SK-N-SH (cell line): Measurements from ENCODE around the gene CAPN10. TPM values are rescaled to one million over a fixed set of nuclear protein-coding genes. Genes with fewer than 3 reads are reported as not detected.
A peak's percentile ranks its signal among the peaks of the same experiment; 100 is the strongest.

Experiments used
- CTCF ChIA-PET: fragments of 300-600, 350-600 bp; formaldehyde crosslinking; extraction: SDS; loops from one replicate; lab custom pipeline; 2021; lab: Yijun Ruan, JAX
- POLR2A ChIA-PET: fragments of 350-600 bp; sonication (Branson Sonifier 250); formaldehyde crosslinking; extraction: SDS; loops from one replicate; lab custom pipeline; 2020; ENCODE audit warnings: antibody characterized with exemption, inconsistent platforms; lab: Yijun Ruan, JAX
- DNase-seq: peaks from one replicate; pipeline ENCODE4 v3.0.0; 2012
- H2AFZ ChIP-seq: fragments of 200-600 bp; sonication (generic); 2 replicates; pipeline ENCODE4 v1.8.1; 2016; ENCODE audit warnings: antibody characterized with exemption, mild to moderate bottlenecking, low read depth
- H3F3A ChIP-seq: fragments of 200-600 bp; sonication (generic); replicated peaks from 2 replicates; pipeline ENCODE3; 2016; ENCODE audit warnings: antibody characterized with exemption, mild to moderate bottlenecking; ENCODE audit not compliant: insufficient read depth
- H3K27ac ChIP-seq, 2 experiments: fragments of 200-500 bp in 1 of 2; fragments of 200-600 bp in 1 of 2; sonication (Bioruptor generic) in 1 of 2; sonication (generic), shearing (Covaris generic) in 1 of 2; 2 replicates each; pipeline versions ENCODE4 v1.5.1 to v1.6.1; 2014 to 2016; ENCODE audit warnings: low read depth in 2 of 2, inconsistent platforms in 1 of 2, low read length in 1 of 2, mild to moderate bottlenecking in 1 of 2, mixed read lengths in 1 of 2
- H3K27me3 ChIP-seq: fragments of 200-600 bp; sonication (generic), shearing (Covaris generic); 2 replicates; pipeline ENCODE4 v1.6.1; 2016; ENCODE audit warnings: mixed run types; ENCODE audit not compliant: insufficient read depth
- H3K36me3 ChIP-seq, 2 experiments: fragments of 200-500 bp in 1 of 2; fragments of 200-600 bp in 1 of 2; sonication (Bioruptor generic) in 1 of 2; sonication (generic) in 1 of 2; replicated peaks in 1 of 2; 2 replicates each; pipeline versions ENCODE3 to v1.5.1; 2014 to 2016; ENCODE audit warnings: low read length in 1 of 2, mild to moderate bottlenecking in 1 of 2; ENCODE audit not compliant: insufficient read depth in 2 of 2, control insufficient read depth in 1 of 2
- H3K4me1 ChIP-seq, 2 experiments: fragments of 200-500 bp in 1 of 2; fragments of 200-600 bp in 1 of 2; sonication (Bioruptor generic) in 1 of 2; sonication (generic), shearing (Covaris generic) in 1 of 2; 2 replicates each; pipeline versions ENCODE4 v1.5.1 to v1.6.1; 2014 to 2016; ENCODE audit warnings: low read depth in 1 of 2, low read length in 1 of 2, mixed run types in 1 of 2; ENCODE audit not compliant: insufficient read depth in 2 of 2, control insufficient read depth in 1 of 2
- H3K4me2 ChIP-seq: fragments of 200-600 bp; sonication (generic), shearing (Covaris generic); 2 replicates; pipeline ENCODE4 v1.6.1; 2017; ENCODE audit warnings: mixed run types
- H3K4me3 ChIP-seq, 2 experiments: fragments of 200-500 bp in 1 of 2; fragments of 200-600 bp in 1 of 2; sonication (Bioruptor generic) in 1 of 2; sonication (generic), shearing (Covaris generic) in 1 of 2; 2 replicates each; pipeline versions ENCODE4 v1.5.1 to v1.8.1; 2014 to 2016; ENCODE audit warnings: low read depth in 2 of 2, inconsistent platforms in 1 of 2, low read length in 1 of 2, mild to moderate bottlenecking in 1 of 2, mixed read lengths in 1 of 2, moderate library complexity in 1 of 2
- H3K79me2 ChIP-seq: fragments of 200-600 bp; sonication (generic); 2 replicates; pipeline ENCODE4 v1.8.1; 2017; ENCODE audit warnings: mild to moderate bottlenecking; ENCODE audit not compliant: insufficient read depth
- H3K9ac ChIP-seq: fragments of 200-600 bp; sonication (generic); 2 replicates; pipeline ENCODE4 v1.6.1; 2017; ENCODE audit warnings: mixed run types
- H3K9me2 ChIP-seq: fragments of 200-600 bp; sonication (generic); 2 replicates; pipeline ENCODE4 v1.6.1; 2017; ENCODE audit warnings: mixed run types
- H3K9me3 ChIP-seq: fragments of 200-600 bp; sonication (generic); 2 replicates; pipeline ENCODE4 v1.6.1; 2017; ENCODE audit warnings: mixed run types, mild to moderate bottlenecking, moderate library complexity
- H4K20me1 ChIP-seq: fragments of 200-600 bp; sonication (generic); 2 replicates; pipeline ENCODE4 v1.6.1; 2017; ENCODE audit warnings: mild to moderate bottlenecking, mixed run types; ENCODE audit not compliant: insufficient read depth
- CHD2 ChIP-seq: fragments of 150-350 bp; IDR thresholded peaks from 2 replicates; pipeline ENCODE4 v1.6.1; 2018; ENCODE audit warnings: low read length; ENCODE audit not compliant: partially characterized antibody
- ELF1 ChIP-seq: IDR thresholded peaks from 2 replicates; pipeline ENCODE4 v1.4.0; 2012
- EP300 ChIP-seq, 2 experiments: IDR thresholded peaks; 2 replicates each; pipeline versions ENCODE4 v1.4.0 to v1.6.1; 2012; ENCODE audit warnings: borderline replicate concordance in 1 of 2, low read depth in 1 of 2, low read length in 1 of 2
- EZH2phosphoT487 ChIP-seq: fragments of 200-600 bp; sonication (generic); IDR thresholded peaks from 2 replicates; pipeline ENCODE4 v1.6.1; 2017; ENCODE audit warnings: low read depth, mixed run types, mild to moderate bottlenecking, antibody characterized with exemption, moderate library complexity, borderline replicate concordance
- FOSL2 ChIP-seq: IDR thresholded peaks from 2 replicates; pipeline ENCODE4 v1.4.0; 2012; ENCODE audit warnings: low read depth, mild to moderate bottlenecking, moderate library complexity, borderline replicate concordance
- FOXJ3 ChIP-seq: sonication (generic); formaldehyde crosslinking; IDR thresholded peaks from 2 replicates; pipeline ENCODE4 v1.5.1; 2020; ENCODE audit warnings: mild to moderate bottlenecking, missing genetic modification reagents
- FOXM1 ChIP-seq: IDR thresholded peaks from 2 replicates; pipeline ENCODE4 v1.4.0; 2012; ENCODE audit warnings: low read depth, mild to moderate bottlenecking
- GABPA ChIP-seq: IDR thresholded peaks from 2 replicates; pipeline ENCODE4 v1.4.0; 2012; ENCODE audit warnings: low read depth, mild to moderate bottlenecking
- GATA2 ChIP-seq: sonication (generic); formaldehyde crosslinking; IDR thresholded peaks from 2 replicates; pipeline ENCODE4 v1.5.0; 2020; ENCODE audit warnings: mild to moderate bottlenecking, missing genetic modification reagents
- JUND ChIP-seq: IDR thresholded peaks from 2 replicates; pipeline ENCODE4 v1.4.0; 2012
- MAX ChIP-seq: IDR thresholded peaks from 2 replicates; pipeline ENCODE4 v1.4.0; 2012; ENCODE audit warnings: low read depth
- NRF1 ChIP-seq: IDR thresholded peaks from 2 replicates; pipeline ENCODE4 v1.6.1; 2012; ENCODE audit warnings: low read depth, mild to moderate bottlenecking, low read length
- PBX3 ChIP-seq: IDR thresholded peaks from 2 replicates; pipeline ENCODE4; 2012
- POLR2AphosphoS5 ChIP-seq: IDR thresholded peaks from 2 replicates; pipeline ENCODE4 v1.6.1; 2012; ENCODE audit warnings: low read depth, low read length
- RAD21 ChIP-seq: IDR thresholded peaks from 2 replicates; pipeline ENCODE4 v1.6.1; 2012; ENCODE audit warnings: mild to moderate bottlenecking, low read length
- REST ChIP-seq: IDR thresholded peaks from 2 replicates; pipeline ENCODE4 v1.6.1; 2012; ENCODE audit warnings: mild to moderate bottlenecking, low read depth, low read length, moderate library complexity
- RFX5 ChIP-seq: IDR thresholded peaks from 2 replicates; pipeline ENCODE4 v1.6.1; 2012; ENCODE audit warnings: mild to moderate bottlenecking, improper control_type of control experiment, low read length
- SIN3A ChIP-seq: IDR thresholded peaks from 2 replicates; pipeline ENCODE4 v1.6.1; 2012; ENCODE audit warnings: low read depth, mild to moderate bottlenecking, low read length, moderate library complexity, borderline replicate concordance
- TCF12 ChIP-seq: IDR thresholded peaks from 2 replicates; pipeline ENCODE4 v1.4.0; 2012
- YY1 ChIP-seq: IDR thresholded peaks from 2 replicates; pipeline ENCODE4 v1.4.0; 2012; ENCODE audit warnings: low read depth, mild to moderate bottlenecking
- ZBTB33 ChIP-seq: IDR thresholded peaks from 2 replicates; pipeline ENCODE4 v1.4.0; 2012; ENCODE audit warnings: low read depth, borderline replicate concordance
- WGBS: methylation state at CpG from one replicate; pipeline ENCODE4 v1.1.6; 2017; ENCODE audit warnings: low lambda C conversion rate; 5-methylcytosine and 5-hydroxymethylcytosine counted together
- polyA plus RNA-seq, 3 experiments: library from polyadenylated mRNA; depleted of rRNA; stranded (reverse); fragments of >200 nt; gene quantifications; 2 replicates each; pipeline ENCODE4 v1.2.3, GENCODE V29; 2012

The CAPN10 gene
- polyA plus RNA-seq, 1 of the 3 experiments (the other 2 are of a cell fraction) = 24.0 TPM

- H2AFZ ChIP-seq = no peak overlapping the region
- no peaks in the 10 kb centered on the region for H3K27me3 ChIP-seq
- H3F3A ChIP-seq = peaks cover 16% of the 10 kb centered on the region
- 0 out of 4 replicates have a peak overlapping the region, but pooled peaks of 1 of the 2 experiments have one; percentile 85 for H3K4me3 ChIP-seq
- POLR2A ChIA-PET = no interaction called here
- peak overlapping the region; percentile 84 for H3K4me2 ChIP-seq
- CTCF ChIA-PET = interaction anchor here (1.5 kb wide), 1 partner anchor 45 kb away, joined by 3 read pairs; no protein-coding TSS in a partner anchor
- TF ChIP-seq POLR2AphosphoS5 (no peak), EP300 (IDR thresholded peaks at IDR 0.05; ENCODE audit: borderline replicate concordance in 1 of 2, low read depth in 1 of 2, low read length in 1 of 2) (no peak), YY1 (no peak)
- H3K36me3 ChIP-seq = peaks cover under 1 to 7% of the 10 kb centered on the region in 2 experiments
- H3K9ac ChIP-seq = no peak overlapping the region
- no peaks in the 10 kb centered on the region for H3K9me3 ChIP-seq
- DNase-seq = no peak
- peaks cover 22 to 29% of the 10 kb centered on the region in 2 experiments for H3K4me1 ChIP-seq
- 73% methylated on average over 3 of the region's 3 CpGs for WGBS
- H4K20me1 ChIP-seq = peaks cover 13% of the 10 kb centered on the region; the same call in 1 of the 2 replicates
- peaks cover 56% of the 10 kb centered on the region for H3K79me2 ChIP-seq
- no peaks in the 10 kb centered on the region for H3K9me2 ChIP-seq
- no peak overlapping the region for H3K27ac ChIP-seq
These were observed 27.2 kb upstream of the CAPN10 start for GRCh38 chr2:240559286-240559685.

GRCh38 chr2:240560084-240560479 lies 26.5 kb upstream of the CAPN10 start, which contains the start of gene DUSP28:
TSS of gene DUSP28 (plus strand) at chr2:240560357. CDS start at chr2:240560685, 328 bp downstream.
- H4K20me1 ChIP-seq = peaks cover 13% of the 10 kb centered on the region; the same call in 1 of the 2 replicates
- peak within 1 kb of the TSS; percentile 86 to 92 for H3K27ac ChIP-seq
- ChIA-PET POLR2A (interaction anchor here (2.1 kb wide), 1 partner anchor 26 kb away, joined by 19 read pairs; the partner anchor contains the start of gene CAPN10), CTCF (interaction anchor here (1.2 to 1.4 kb wide), 2 partner anchors 42 to 291 kb away, joined by 3 to 4 read pairs; no protein-coding TSS in a partner anchor)
- H3K9me2 ChIP-seq = no peaks in the 10 kb centered on the region
- peaks cover 16% of the 10 kb centered on the region for H3F3A ChIP-seq
- WGBS = 5% methylated on average over 11 of the region's 39 CpGs
- peaks cover 22 to 29% of the 10 kb centered on the region in 2 experiments for H3K4me1 ChIP-seq
- H3K79me2 ChIP-seq = peaks cover 56% of the 10 kb centered on the region
- peak within 1 kb of the TSS; percentile 97 for H3K9ac ChIP-seq
- H3K9me3 ChIP-seq = no peaks in the 10 kb centered on the region
- peak within 1 kb of the TSS; percentile 84 for H3K4me2 ChIP-seq
- no peaks in the 10 kb centered on the region for H3K27me3 ChIP-seq
- peaks cover 0 to 7% of the 10 kb centered on the region in 2 experiments for H3K36me3 ChIP-seq
- peak within 1 kb of the TSS; percentile 64 to 85 for H3K4me3 ChIP-seq
- peak within 1 kb of the TSS; percentile 1; the same call in 1 of the 2 replicates for H2AFZ ChIP-seq
- peak; percentile 93 for DNase-seq
- TF ChIP-seq ELF1 (0 out of 2 replicates have a peak, but pooled peaks have one; percentile 16), POLR2AphosphoS5 (peak; percentile 82), YY1 (0 out of 2 replicates have a peak, but pooled peaks have one; percentile 12), JUND (no peak), GABPA (no peak), FOSL2 (no peak), EP300 (IDR thresholded peaks at IDR 0.05; ENCODE audit: borderline replicate concordance in 1 of 2, low read depth in 1 of 2, low read length in 1 of 2) (no peak), NRF1 (0 out of 2 replicates have a peak, but pooled peaks have one; percentile 14), GATA2 (CRISPR knock-in tag) (no peak), MAX (peak; percentile 100), SIN3A (peak; percentile 68; the same call in 1 of the 2 replicates), ZBTB33 (no peak), RAD21 (no peak), RFX5 (0 out of 2 replicates have a peak, but pooled peaks have one; percentile 51), REST (no peak), PBX3 (0 out of 2 replicates have a peak, but pooled peaks have one; percentile 3), CHD2 (no peak), EZH2phosphoT487 (no peak), FOXJ3 (CRISPR knock-in tag) (no peak), TCF12 (no peak), FOXM1 (no peak)
